SH-SY5Y (cell line): ENCODE results near the gene JPT2.

Experiments used
- GATA2 ChIP-seq: IDR thresholded peaks from 2 replicates; pipeline ENCODE4 v1.6.1; 2011; ENCODE audit warnings: mild to moderate bottlenecking, low read depth, low read length
- GATA3 ChIP-seq: IDR thresholded peaks from 2 replicates; pipeline ENCODE4 v1.6.1; 2011; ENCODE audit warnings: low read depth, mild to moderate bottlenecking, low read length, moderate library complexity

The JPT2 gene

GRCh38 chr16:1681032-1681431 lies 3.0 kb downstream of the JPT2 start:
- TF ChIP-seq GATA3 (no peak), GATA2 (no peak)

- TF ChIP-seq GATA3 (no peak), GATA2 (no peak)
These were observed 9.6 kb downstream of the JPT2 start for GRCh38 chr16:1687427-1688316.

- TF ChIP-seq GATA2 (no peak), GATA3 (no peak)
These were observed 10.9 kb downstream of the JPT2 start for GRCh38 chr16:1688807-1689560.

GRCh38 chr16:1689853-1690252 lies 11.8 kb downstream of the JPT2 start:
- no peak for TF ChIP-seq GATA2

- TF ChIP-seq GATA3: no peak
These were observed 12.7 kb downstream of the JPT2 start for GRCh38 chr16:1690810-1691209.

GRCh38 chr16:1691276-1691675 lies 13.2 kb downstream of the JPT2 start:
- TF ChIP-seq GATA3 (no peak), GATA2 (no peak)

- TF ChIP-seq GATA3 (no peak), GATA2 (no peak)
These were observed 13.9 kb downstream of the JPT2 start for GRCh38 chr16:1691956-1692355.

- no peak for TF ChIP-seq GATA3
- TF ChIP-seq GATA2: no peak
These were observed 18.8 kb downstream of the JPT2 start for GRCh38 chr16:1696863-1697262.

- TF ChIP-seq GATA3 (no peak), GATA2 (no peak)
These were observed 20.6 kb downstream of the JPT2 start for GRCh38 chr16:1698680-1699079.

GRCh38 chr16:1700246-1700645 lies 22.2 kb downstream of the JPT2 start:
- no peak for TF ChIP-seq GATA3
- no peak for TF ChIP-seq GATA2

- TF ChIP-seq GATA3 (no peak), GATA2 (no peak)
These were observed 23.3 kb downstream of the JPT2 start for GRCh38 chr16:1701216-1701878.

GRCh38 chr16:1705688-1706385 lies 27.8 kb downstream of the JPT2 start, which contains the start of gene MAPK8IP3:
Gene MAPK8IP3 (plus strand): TSS chr16:1706195. CDS start chr16:1706340, 145 bp downstream.
- TF ChIP-seq GATA3: no peak
- TF ChIP-seq GATA2: no peak; the same call in 1 of the 2 replicates

GRCh38 chr16:1706386-1707192 lies 28.5 kb downstream of the JPT2 start:
- TF ChIP-seq GATA2 (no peak), GATA3 (no peak)

- TF ChIP-seq GATA3 (no peak), GATA2 (no peak)
These were observed 29.2 kb downstream of the JPT2 start for GRCh38 chr16:1707193-1707790.
